H1 (cell line): Measurements from ENCODE around the gene ARMCX2. TPM values are rescaled to one million over a fixed set of nuclear protein-coding genes. Genes with fewer than 3 reads are reported as not detected.

Experiments used
- polyA plus RNA-seq, 7 experiments: library from polyadenylated mRNA; depleted of rRNA in 3 of 7; stranded (reverse) in 5 of 7; unstranded in 2 of 7; fragments of >200 nt in 5 of 7; fragments of 200-250 nt in 2 of 7; gene quantifications; 1 replicate in 5 of 7; 2 replicates in 1 of 7; 4 replicates in 1 of 7; pipeline versions ENCODE4 v1.2.1 to v1.2.3, GENCODE V29; 2011 to 2013; ENCODE audit warnings: missing spikeins in 2 of 7, mixed read lengths in 2 of 7
- small RNA-seq: library from polyadenylated mRNA; stranded (forward); fragments of <200 nt; extraction: miRNeasy Mini kit (QIAGEN cat#:217004); gene quantifications from one replicate; pipeline ENCODE3, GENCODE V24; 2013; ENCODE audit not compliant: insufficient read depth
- total RNA-seq: library from RNA; stranded (reverse); fragmentation: NEBNext Ultra II Directional; extraction: Animal tissue kit (Norgen Biotek cat#: 25700); gene quantifications from 2 replicates; pipeline ENCODE4 v1.2.1, GENCODE V29; 2021

Gene ARMCX2
- total and polyA plus RNA-seq, 2 of the 8 experiments (the other 6 are each of a cell fraction or from before 2014, with no cell fraction given): 39.7 to 113 TPM

Small RNAs within 50 kb of the gene (small RNA-seq; reads per million reads assigned to genes)
- gene RNU6-30P (not detected), gene RNU6-587P (not detected)

Other genes with a start within 250 kb of the ARMCX2 start
- gene ARMCX4, start 174.4 kb downstream of the ARMCX2 start, total RNA-seq: 14.5 and 15.4 TPM in 2 replicates
- 3.2 and 3.7 TPM in 2 replicates for gene ARMCX4, start 174.4 kb downstream of the ARMCX2 start, polyA plus RNA-seq (2011; rRNA removed)
- gene ARMCX1, start 109.3 kb downstream of the ARMCX2 start, total RNA-seq: 29.1 and 29.2 TPM in 2 replicates
- gene ARMCX1, start 109.3 kb downstream of the ARMCX2 start, polyA plus RNA-seq (2011; rRNA removed): 9.8 and 12.5 TPM in 2 replicates
- gene ARMCX6, start 41.9 kb downstream of the ARMCX2 start, total RNA-seq: 36.6 and 40.0 TPM in 2 replicates
- 18.3 and 24.9 TPM in 2 replicates for gene ARMCX6, start 41.9 kb downstream of the ARMCX2 start, polyA plus RNA-seq (2011; rRNA removed)
- gene ARMCX3, start 36.7 kb downstream of the ARMCX2 start, total RNA-seq: 19.5 and 20.3 TPM in 2 replicates
- 7.4 and 7.6 TPM in 2 replicates for gene ARMCX3, start 36.7 kb downstream of the ARMCX2 start, polyA plus RNA-seq (2011; rRNA removed)